ENCODE results near the gene PDK1.

The PDK1 gene

GRCh38 chr2:172600557-172601008 lies 44.7 kb downstream of the PDK1 start:
- DNase-seq, result no peak

- DNase-seq, result no peak
Measured at GRCh38 chr2:172606285-172606684, 50.4 kb downstream of the PDK1 start.

- no peak for DNase-seq
Measured at GRCh38 chr2:172607379-172607928, 51.6 kb downstream of the PDK1 start.

- no peak for DNase-seq
Measured at GRCh38 chr2:172609488-172609887, 53.6 kb downstream of the PDK1 start.

- no peak for DNase-seq
Measured at GRCh38 chr2:172612051-172612450, 56.2 kb downstream of the PDK1 start.

GRCh38 chr2:172613040-172613439 lies 57.1 kb downstream of the PDK1 start:
- no peak for DNase-seq

- no peak for DNase-seq
Measured at GRCh38 chr2:172613615-172614231, 57.8 kb downstream of the PDK1 start.

- no peak for DNase-seq
Measured at GRCh38 chr2:172614932-172615331, 59.0 kb downstream of the PDK1 start.

- DNase-seq, result no peak
Measured at GRCh38 chr2:172615727-172616261, 59.9 kb downstream of the PDK1 start.

GRCh38 chr2:172617115-172617514 lies 61.2 kb downstream of the PDK1 start:
- DNase-seq, result no peak

- DNase-seq, result no peak
Measured at GRCh38 chr2:172623249-172623965, 67.5 kb downstream of the PDK1 start.

- no peak for DNase-seq
Measured at GRCh38 chr2:172624996-172625395, 69.1 kb downstream of the PDK1 start.

GRCh38 chr2:172627181-172627580 lies 71.3 kb downstream of the PDK1 start:
- DNase-seq, result no peak

- DNase-seq, result no peak
Measured at GRCh38 chr2:172628085-172628484, 72.2 kb downstream of the PDK1 start.

GRCh38 chr2:172629586-172629985 lies 73.7 kb downstream of the PDK1 start:
- no peak for DNase-seq

- no peak for DNase-seq
Measured at GRCh38 chr2:172630181-172630580, 74.3 kb downstream of the PDK1 start.

- no peak for DNase-seq
Measured at GRCh38 chr2:172634477-172634876, 78.6 kb downstream of the PDK1 start.

GRCh38 chr2:172635548-172635947 lies 79.7 kb downstream of the PDK1 start:
- DNase-seq, result no peak

GRCh38 chr2:172639256-172639655 lies 83.4 kb downstream of the PDK1 start:
- no peak for DNase-seq

- DNase-seq, result no peak
Measured at GRCh38 chr2:172639823-172640222, 83.9 kb downstream of the PDK1 start.

GRCh38 chr2:172640389-172640788 lies 84.5 kb downstream of the PDK1 start:
- no peak for DNase-seq

- no peak for DNase-seq
Measured at GRCh38 chr2:172642301-172643020, 86.6 kb downstream of the PDK1 start.

- DNase-seq, result no peak
Measured at GRCh38 chr2:172643142-172643541, 87.3 kb downstream of the PDK1 start.

Data from DMS79 (cell line).